Mucosa of gallbladder (tissue), 1 donor: ENCODE measurements around the gene EFTUD2. TPM values are rescaled to one million over a fixed set of nuclear protein-coding genes. Genes with fewer than 3 reads are reported as not detected.

ENCODE experiments used
- DNase-seq: peaks from one replicate; pipeline ENCODE4 v3.0.0-alpha.2; 2020; ENCODE audit warnings: low spot score
- total RNA-seq: library from RNA; stranded (reverse); gene quantifications from one replicate; pipeline ENCODE4 v1.2.1, GENCODE V29; 2021
- donor health status: DM: no; HTN: no; CAD: no.

EFTUD2 gene
- total RNA-seq, 1 donor from 2014 or later = 72.8 TPM

DNA sequence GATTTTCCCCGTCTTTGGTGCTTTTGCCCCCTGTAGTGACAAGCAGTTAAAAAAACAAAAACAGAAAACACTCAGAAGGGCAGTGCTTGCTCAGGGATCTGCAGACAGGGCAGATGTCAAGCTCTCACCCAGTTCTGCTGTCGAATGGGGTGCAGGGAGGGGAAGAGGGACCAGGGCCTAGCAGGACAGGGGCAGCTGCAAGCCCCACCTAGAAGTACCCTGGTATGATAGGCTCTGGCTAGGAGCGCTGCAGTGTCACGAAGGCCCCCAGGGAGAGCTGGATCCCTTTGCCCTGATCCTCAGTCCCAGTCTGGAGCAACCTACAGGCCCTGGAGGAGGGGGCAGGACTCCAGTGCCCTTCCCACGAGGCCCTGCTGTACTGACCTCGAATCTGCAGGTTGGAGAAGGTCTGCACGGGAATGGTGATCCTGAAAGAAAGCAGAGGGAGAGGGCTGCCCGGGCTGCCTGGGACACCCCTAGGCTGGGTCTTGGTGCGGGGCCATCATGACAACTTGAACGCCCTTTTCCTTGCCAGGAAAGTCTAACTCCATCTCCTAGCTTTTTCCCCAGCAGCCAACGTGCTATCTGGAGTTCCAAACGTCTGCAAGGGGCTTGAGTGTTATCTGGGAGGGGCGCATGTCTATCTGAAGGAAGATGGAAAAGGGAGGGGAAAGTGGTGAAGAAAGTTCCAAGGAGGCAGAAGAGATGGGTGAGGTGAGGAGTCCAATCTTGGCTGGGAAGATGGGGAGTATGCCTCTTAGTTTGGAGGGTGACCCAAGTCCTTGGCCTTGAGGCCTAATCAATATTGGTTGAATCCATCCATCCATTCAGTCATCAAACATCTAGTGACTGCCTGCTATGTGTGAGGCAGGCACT, 11.2 kb upstream of the EFTUD2 start:
- no peak for DNase-seq

GRCh38 chr17:44909681-44910144, 10.5 kb upstream of the EFTUD2 start:
- no peak for DNase-seq

DNA sequence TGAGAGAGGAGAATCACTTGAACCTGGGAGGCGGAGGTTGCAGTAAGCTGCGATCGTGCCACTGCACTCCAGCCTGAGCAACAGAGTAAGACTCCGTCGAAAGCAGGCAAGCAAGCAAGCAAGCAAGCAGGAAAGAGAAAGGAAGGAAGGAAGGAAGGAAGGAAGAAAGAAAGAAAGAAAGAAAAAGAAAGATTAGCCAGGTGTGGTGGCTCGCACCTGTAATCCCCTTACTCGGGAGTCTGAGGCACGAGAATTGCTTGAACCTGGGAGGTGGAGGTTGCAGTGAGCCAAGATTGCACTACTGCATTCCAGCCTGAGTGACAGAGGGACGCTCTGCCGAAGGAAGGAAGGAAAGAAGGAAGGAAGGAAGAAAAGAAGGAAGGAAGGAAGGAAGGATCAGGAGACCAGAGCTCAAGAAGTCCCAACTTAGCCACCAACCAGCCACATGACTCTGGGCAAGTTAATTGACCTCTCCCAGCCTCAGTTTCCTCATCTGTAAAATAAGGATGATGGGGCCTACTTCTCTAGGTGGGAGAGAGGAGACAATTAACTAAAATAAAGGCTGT, 9.6 kb upstream of the EFTUD2 start:
- no peak for DNase-seq

DNA sequence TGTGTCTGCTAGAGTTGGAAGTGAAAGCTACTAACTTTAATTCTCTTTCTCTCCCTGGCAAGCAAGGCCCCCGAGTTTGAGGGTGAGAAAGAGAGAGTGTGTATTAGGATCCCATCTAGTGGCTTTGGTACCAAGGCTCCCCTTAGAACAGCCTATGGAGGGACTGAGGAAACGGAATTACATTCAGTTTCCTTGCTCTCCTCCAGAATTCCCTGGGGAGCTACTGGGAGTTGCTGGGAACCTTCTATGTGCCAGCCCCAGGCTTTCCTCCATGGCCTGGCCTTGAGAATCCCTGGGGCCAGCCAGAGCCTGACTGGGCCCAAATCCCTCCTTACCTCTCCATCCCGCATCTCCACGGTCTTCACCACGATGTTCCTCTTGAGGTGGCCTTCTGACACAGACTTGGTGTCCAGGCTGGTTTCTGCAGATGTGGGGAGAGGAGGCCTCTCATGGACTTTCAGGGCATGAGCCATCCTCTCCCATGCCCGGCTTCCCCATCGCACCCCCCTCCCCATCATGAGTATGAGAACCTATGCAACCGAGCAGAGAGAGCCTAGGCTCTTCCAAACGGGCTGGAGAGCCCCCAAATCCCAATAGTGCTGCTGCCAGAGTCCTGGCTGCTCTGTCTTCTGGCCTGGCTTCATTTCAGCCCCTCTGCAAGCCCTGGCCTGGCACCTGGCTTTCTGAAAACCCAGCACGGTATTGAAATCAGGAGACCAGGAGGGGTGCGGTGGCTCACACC, 8.7 kb upstream of the EFTUD2 start:
- no peak for DNase-seq

DNA sequence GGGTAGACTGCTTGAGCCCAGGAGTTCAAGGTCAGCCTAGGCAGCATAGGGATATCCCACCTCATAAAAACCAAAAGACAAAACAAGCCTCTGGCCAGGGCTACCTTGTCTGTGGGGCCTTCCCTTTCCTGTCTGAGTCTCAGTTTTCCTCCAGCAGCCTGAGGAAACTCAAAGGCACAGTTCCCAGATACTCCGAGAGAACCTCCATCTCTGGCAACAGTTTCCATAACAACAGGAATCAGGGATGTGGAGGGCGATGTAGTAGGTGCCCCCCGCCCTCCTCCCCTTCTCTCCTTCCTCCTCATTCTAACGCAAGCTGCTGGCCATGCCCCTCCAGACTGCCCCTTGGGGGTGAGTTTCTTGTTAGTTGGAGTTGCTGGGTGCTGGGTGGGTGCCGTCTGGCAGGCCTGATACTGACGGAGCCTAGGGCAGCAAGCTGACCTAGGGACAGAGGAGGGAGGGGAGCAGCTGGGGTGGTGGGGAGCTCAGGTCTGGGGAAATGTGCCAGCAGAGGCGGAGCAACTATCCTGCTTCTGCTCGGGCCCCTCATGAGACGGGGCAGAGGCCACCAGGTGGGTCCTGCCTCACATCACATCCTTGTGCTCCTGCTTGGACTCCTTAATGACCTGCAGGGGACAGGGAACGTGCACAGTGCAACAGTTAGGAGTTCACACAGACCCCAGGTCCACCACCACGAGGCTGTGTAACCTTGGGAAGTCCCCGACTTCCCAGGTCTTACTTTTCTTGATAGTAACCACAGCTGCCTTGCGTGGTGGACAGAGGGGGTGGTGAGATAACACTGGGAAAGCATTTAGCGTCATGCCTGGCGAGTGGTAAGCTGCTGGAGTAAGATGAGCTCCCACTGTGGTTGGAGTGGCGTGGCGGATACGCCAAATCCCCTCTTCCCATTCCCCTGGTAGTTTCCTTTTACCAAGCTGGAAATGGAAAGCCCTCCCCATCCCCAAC, 7.8 kb upstream of the EFTUD2 start:
- no peak for DNase-seq

DNA sequence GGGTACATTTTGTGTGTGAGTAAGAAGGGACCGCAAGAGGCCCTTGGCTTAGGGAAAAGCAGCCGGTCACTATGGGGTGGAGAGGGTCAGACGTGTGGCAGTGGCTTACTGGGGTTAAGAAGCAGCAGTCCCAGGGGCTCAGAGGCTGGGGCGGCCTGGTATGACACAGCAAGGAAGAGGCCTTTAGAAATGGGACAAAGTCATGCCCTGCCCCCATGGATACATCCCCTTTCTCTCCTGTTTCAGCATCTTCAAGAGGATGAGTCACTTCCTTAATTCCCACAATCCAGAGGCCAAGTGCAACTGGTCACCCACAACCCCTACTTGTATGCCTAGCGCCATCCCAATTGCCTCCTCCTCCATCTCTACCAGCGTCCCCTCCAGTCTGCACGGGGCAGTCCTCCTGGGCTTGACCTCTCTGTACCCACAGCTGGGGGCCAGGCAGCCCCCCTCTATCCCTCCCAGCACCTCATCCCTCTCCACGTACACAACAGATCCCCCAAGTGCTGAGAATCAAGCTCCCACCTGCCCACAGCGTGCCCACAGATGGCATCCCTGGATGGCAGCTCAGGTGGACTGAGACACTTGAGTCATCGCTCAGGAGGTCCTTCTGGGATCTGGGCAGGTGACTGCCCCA, 6.9 kb upstream of the EFTUD2 start:
- no peak for DNase-seq

DNA sequence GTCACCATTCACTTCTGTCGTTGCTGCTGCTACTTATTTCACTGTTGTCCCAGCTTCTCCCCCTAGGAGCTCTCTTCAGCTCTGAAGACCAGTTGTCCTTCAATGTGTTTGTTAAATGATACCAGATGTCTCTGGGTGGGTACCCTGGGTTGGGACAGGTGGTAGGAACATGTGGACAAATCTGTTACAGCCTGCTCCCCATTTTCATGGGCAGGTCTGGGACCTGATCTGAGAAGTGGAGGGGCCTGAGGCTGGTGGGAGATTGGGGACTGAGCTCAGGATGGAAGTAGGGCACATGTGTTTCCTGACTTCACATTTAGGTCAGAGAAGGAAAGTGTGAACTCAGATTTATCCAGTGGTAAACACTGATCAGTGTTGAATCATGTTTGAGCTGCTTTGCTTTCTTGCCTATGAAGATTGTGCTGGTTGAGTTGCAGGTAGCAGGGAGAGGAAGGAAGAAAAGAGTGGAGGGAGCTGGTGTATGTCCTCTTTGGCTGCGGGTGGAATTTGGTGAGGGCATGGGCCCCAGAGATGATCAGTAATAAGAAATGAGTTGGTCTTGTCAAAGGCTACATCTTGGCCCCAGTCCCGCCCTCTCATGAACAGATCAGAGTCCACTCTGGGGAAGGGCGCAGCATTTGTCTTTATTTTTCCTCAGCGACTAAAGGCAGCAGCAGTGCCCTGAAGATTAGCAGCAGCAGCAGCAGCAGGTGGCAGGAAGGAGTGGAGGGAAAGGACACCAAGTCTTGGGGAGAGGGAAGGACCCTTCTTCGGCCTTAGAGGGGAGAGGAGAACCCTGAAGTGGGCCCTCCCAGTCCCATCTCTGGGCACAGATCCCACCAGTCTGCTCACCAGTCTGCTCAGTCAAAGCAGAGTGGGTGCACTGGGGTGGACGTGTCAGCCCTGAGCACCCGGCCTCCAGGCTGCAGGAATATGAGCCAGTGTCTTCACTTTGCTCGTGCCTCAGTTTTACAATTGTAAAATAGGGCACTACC, 6.1 kb upstream of the EFTUD2 start:
- DNase-seq = peak; percentile 55

DNA sequence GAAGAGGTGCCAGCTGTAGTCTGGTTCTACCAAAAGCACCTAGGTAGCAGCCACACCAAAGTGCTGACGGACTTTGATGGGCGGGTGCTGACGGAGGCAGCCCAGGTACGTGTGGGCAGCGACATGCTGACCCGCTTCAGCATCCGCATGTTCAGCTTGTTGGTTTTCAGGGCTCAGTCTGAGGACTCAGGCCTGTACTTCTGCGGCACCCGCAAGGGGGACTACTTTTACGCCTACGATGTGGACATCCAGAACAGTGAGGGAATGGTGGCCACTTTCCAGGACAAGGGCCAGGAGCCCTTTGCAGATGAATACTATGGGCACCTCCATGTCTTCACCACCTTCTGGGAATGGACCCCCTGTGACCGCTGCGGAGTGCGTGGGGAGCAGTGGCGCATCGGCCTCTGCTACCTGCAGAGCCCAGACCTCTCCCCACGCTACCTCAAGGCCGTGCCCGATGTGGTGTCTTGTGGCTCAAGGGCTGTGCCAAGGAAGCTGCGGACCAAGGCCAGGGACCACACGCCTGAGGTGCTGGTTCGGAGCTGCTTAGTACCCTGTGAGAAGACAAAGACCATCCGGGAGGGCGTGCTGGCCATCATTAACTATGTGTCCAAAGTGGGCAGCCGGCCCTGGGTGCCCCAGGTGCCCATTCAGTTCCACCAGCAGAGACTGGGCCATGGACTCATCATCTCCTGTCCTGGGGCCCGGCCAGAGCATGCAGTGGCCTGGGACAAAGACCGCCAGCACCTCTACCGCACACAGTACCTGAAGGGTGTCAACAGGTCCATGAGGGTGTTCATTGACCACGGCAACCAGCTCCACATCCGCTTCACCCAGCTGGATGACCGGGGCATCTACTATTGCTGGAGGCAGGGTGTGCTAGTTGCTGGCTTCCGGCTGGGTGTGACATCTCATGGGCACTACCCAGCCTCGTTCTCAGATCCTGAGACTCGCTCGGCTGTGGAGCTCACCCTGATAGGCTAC, 5.0 kb upstream of the EFTUD2 start:
- DNase-seq = no peak

DNA sequence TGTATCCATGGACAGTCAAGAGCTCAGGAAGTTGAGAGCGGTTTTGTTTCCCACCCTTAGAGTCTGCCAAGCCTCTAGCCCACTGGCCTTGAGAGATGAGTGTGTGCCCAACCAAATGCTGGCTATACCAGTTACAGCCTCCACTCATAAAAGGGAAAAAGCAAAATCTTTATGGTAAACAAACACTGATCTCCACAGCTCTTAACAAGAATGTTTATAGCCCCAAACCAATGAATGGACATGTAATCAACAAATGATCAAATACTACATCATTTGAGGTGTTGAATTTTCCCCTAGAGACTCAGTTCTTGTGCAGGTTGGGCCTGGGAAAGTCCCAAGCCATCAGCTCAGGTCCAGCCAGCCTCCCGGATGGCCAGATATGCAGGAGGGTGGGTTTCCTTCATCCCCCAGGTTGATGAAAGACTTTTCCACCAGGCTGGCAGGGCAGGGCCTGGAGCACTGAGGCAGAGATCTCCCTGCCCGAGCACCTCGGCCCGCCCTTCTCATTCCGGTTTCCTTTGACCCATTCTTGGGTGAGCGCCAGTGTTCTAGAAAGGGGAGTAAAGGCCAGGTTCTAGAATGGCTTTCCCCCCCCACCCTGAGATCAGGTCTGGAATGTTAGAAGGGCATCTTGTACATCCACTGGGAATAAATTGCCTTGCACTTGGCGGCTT, 3.9 kb upstream of the EFTUD2 start:
- DNase-seq = no peak

DNA sequence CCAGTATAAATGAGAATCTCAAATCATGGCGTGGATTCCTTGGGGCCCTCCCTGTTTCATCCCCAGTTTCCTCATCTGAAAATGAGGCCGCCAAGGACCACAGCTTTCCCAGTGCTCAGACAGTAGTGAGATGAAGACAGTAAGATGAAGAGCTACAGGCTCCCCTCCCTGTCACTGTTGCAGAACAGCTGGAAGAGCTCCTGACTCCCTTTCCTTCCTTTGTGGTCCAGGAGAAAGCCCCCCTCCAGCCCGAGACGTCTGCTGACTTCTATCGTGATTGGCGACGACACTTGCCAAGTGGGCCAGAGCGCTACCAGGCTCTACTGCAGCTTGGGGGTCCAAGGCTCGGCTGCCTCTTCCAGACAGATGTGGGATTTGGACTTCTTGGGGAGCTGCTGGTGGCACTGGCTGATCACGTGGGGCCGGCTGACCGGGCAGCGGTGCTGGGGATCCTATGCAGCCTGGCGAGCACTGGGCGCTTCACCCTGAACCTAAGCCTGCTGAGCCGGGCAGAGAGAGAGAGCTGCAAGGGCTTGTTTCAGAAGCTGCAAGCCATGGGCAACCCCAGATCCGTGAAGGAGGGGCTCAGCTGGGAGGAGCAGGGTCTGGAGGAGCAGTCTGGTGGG, 3.0 kb upstream of the EFTUD2 start:
- DNase-seq = no peak

DNA sequence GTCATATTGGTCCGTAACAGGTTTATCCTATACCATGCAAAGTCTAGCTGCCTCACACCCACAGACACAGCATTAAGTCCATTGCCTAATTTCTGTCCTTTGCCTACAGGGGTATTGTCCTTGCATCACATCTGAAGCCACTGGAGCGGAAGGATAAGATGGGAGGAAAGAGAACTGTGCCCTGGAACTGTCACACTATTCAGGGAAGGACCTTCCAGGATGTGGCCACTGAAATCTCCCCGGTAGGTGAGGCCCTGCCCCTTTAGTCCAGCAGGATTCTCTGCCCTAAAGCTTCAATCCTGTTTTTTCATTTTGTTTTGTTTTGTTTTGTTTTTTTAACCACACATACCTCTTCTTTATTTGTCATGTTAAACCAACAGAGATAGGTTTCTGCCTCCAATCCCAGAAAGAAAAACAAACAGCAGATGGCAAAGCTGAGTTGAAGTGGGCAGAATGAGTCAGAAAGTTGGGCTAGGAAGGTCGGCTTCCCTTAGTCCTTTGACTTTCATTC, 2.2 kb upstream of the EFTUD2 start:
- DNase-seq = no peak

- DNase-seq = no peak
Observed at GRCh38 chr17:44900894-44901293, 1.6 kb upstream of the EFTUD2 start.

DNA sequence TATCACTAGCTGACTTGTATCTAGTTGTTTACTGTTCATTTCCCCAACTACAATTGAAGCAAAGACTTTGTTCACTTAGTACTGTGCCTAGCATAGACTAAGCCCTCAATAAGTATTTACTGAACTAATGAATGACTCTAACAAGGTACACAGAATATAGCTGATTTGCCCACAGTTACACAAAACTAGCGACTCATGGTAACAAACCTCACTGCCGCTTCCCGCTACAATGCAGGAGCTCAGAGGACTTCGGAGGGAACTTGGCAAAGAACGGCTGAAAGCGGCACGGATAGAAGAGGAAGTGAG, 524 bp downstream of the EFTUD2 start:
- DNase-seq = no peak

DNA sequence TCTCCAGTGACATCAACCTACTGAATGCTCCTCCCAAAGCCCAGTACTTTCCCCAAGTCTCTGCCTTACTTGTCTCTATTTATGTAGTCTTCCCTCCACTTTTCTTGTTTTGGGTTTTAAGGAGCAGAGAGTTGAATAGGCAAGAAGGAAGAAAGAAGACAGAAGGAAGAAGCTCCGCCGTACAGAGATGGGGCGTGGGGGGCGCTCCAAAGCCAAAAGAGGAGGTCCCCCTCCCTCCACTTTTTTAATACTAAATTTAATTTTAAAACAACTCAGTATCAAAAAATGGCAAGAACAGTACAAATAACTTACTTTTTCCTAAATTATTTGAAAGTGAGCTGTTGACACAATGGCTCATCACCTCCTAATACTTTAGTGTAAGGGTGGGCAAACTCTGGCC, 4.6 kb downstream of the EFTUD2 start:
- DNase-seq = no peak

DNA sequence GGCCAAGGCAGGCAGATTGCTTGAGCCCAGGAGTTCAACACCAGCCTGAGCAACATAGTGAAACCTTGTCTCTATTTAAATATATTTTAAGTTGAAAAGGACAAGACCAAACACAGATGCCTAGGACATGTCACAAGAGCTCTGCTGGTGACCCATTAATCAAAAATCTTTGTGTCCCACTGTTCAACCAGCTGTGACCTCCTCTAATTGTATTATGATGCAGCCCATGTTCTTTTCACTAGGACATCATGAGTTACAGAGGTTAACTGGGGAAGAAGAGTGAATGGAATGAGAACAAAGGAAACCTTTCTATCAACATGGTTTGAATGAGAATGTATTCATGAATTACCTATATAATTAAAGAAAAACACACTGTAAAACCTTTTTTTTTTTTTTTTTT, 7.0 kb downstream of the EFTUD2 start:
- DNase-seq = no peak

DNA sequence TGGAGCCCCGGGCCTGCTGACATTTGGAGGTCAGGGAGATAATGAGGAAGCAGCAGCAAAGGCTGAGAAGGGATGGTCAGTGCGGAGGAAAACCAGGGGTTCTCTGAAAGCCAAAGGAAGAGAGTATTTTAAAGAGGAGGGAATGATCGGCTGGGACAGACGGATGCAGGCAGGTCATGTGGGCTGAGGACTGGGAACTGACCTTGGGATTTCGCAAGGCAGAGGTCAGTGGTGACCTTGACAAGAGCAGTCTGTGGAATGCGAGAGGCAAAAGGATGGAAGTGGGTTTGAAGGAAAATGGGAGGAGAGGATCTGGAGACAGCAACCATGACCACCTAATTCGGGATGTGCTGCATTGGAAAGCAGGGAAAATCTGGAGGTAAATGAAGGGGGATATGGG, 10.2 kb downstream of the EFTUD2 start:
- no peak for DNase-seq
